CD4-positive, alpha-beta T cell treated with Interleukin-15 for 1 hour (primary cell): ENCODE results near the gene SSH2.
"Not testable (repeated sequence)": the region's sequence is repeated elsewhere in the genome, so short reads cannot be mapped to it uniquely, and the experiment has no call there.

Source experiments
- DNase-seq: peaks from one replicate; pipeline ENCODE4 v3.0.0-alpha.2; 2020

The SSH2 gene

DNA sequence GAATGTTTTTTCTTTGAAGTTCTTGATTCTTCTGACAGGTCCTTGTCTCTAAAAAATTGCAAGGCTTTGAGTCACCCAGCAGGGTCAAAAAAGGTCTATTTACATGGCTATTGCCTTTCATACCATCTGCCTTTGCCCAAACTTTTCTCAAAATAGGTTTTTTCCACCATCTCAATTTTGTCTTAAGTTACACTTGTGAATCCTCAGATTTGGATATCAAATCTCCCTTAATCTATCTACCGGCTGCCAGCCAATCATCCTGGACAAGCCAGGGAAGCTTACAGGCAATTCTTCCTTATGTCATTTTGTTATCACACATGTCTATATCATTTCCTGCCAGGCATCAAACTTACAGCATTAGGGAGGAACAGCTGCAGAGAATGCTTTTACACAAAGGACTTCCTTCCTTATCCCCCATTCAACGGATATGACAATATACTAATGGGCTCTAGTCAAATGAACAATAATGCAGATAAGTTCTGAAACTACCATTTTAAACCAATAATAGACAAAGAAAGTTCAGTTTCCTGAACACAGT is 203.2 kb downstream of the SSH2 start:
- DNase-seq, result no peak

DNA sequence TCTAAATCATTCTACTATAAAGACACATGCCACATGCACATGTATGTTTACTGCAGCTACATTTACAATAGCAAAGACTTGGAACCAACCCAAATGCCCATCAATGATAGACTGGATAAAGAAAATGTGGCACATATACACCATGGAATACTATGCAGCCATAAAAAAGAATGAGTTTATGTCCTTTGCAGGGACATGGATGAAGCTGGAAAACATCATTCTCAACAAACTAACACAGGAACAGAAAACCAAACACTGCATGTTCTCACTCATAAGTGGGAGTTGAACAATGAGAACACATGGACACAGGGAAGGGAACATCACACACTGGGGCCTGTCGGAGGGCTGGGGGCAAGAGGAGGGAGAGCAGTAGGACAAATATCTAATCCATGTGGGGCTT is 204.6 kb downstream of the SSH2 start:
- not testable (repeated sequence) for DNase-seq

DNA sequence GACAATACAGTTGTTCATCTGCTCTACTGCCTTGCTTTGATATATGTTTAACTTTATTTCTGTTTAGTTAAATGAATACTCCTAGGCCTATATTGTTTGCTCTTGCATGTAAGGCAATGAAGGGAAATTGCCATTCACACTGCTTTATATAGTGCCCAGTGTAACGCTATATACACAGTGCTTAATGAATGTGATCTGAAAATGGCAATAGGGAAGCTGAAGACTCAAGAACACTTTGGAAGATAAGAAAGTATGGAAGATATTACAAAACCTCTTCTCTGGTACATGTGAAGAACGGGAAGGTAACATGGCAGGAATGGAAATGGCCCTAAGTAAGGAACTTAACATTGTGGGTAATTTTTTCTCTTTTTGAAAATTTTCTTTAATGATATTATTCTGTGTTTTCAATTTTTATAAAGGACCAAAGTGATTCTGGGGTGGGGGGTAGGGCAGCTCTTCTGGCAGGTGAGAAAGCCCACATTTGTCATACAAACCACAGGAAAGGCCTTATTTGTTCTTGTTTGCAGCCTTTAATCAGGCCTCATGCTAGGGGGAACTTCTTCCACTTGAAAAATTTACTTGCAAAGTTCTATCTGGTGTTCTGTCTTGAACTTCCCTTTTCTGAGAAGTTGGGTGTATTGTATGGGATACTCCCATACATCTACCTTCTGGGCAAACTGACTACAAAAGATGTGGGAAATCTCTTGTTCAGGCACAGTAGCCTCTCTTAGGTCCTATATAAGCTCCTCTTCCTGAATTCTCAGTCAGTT is 206.6 kb downstream of the SSH2 start:
- peak; percentile 21 for DNase-seq

DNA sequence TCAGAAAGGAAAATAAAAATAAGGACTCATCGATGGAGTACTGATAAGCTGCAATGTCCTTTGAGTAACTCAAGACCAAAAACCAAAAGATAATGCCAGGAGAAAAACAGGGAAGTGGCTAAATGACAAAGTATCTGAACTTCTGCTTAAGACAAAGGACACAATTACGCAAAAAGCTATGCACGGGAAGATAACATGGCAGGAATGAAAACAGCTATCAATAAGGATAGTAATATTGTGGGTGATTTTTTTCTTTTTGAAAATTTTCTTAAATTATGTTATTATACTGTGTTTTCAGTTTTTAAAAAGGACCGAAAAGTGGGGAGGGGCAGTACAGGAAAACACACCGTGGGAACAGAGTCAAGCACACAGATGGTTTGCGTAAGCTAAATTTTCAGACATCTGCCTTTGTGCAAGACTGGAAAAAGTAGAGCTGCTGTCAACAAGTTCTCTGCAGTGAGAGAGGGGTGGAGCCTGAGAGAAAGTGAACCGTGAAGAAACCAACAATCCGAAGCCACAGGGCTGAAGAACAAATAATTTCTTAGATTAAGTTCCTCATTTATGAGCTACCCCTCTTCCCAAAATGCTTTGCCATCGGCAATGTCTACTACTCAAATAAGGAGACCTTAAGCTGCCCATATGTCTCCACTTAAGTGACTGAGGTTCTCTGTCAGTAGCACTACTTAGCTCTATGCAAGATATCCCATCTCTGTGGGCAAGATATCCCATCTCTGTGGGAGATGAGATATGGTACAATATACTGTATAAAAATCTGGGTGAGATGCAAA is 207.4 kb downstream of the SSH2 start:
- peak; percentile 82 for DNase-seq

DNA sequence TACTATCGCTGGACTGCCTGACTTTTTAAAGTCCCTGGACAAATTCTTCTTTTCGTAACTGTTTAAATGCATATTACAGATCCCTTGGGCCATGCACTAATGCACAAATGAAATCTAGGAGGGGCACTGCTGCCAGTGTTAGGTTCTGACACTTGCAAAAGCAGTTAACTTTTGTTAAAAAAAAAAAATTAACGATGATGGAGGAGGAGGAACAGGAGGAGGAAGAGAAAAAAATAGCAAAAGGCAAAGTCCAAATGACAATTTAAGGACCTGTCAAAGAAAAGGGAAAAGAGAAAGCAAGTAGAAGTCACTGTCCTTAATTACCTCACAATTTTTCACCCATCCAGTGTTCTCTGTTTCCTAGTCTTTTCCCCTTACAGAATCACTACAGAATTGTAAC is 209.5 kb downstream of the SSH2 start:
- DNase-seq, result no peak

DNA sequence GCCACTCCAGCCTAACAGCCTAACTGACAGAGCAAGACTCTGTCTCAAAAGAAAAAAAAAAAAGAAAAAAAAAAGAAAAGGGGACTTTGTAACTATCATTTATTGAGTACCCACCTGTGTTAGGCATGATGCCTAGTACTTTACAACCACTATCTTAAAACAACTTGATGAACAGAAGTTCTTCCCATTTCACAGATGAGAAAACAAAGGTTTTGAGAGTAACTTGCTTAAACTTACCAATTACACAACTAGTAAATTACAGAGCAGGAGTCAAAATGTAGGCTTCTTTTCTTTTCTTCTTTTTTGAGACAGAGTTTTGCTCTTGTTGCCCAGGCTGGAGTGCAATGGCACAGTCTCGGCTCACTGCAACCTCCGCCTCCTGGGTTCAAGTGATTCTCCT is 210.6 kb downstream of the SSH2 start:
- DNase-seq, result no peak

DNA sequence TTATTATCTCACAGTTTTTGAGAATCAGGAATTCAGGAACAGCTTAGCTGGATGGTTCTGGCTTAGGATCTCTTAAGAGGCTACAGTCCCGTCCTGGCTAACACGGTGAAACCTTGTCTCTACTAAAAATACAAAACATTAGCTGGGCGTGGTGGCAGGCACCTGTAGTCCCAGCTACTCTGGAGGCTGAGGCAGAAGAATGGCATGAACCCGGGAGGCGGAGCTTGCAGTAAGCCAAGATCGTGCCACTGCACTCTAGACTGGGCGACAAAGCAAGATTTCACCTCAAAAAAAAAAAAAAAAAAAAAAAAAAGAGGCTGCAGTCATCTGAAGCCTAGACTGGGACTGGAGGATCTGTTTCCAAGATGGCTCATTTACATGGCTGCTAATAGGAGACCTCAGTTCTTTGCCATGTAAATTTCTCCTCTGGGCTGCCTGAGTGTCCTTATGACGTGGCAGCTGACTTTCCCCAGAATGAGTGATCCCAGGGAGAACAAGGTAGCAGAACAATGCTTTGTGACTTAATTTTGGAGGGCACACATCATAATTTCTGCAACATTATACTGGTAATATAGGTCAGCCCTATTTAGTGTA is 211.5 kb downstream of the SSH2 start:
- no peak for DNase-seq

DNA sequence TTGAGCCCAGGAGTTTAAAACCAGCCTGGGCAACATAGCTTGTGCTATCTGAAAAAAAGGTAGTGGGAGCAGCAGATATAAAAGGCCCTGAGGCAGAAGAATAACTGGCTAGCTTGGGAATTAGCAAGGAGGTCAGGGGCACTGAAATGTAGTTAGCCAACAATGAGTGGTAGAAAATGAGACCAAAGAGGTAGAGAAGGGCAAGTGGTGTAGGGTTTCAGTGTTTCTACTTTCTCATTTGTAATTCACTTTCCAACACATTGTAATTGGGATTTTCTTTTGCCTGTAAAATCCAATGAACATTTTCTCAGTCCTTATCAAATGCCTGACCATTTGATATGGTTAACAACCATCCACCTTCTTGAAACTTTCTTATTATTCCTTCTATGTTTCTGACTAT is 212.2 kb downstream of the SSH2 start:
- no peak for DNase-seq

DNA sequence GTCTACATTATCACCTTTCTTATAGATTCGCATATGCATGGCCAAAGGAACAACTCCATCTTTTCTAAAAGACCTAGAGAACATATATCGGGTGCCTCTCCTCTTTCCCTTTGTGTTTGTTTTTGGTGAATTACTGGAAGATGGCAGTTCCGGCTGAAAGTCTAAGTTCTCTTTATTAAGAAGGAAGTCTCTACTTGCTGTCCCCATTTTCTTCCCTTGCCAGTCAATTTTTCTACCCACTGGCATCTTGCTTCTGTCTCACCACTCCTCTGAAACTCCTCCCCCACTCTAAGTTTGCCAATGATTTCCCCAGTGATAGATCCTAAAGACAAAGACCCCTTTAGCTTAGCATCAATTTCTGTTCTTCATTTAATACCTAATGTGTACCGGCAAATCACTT is 213.5 kb downstream of the SSH2 start:
- DNase-seq, result no peak

DNA sequence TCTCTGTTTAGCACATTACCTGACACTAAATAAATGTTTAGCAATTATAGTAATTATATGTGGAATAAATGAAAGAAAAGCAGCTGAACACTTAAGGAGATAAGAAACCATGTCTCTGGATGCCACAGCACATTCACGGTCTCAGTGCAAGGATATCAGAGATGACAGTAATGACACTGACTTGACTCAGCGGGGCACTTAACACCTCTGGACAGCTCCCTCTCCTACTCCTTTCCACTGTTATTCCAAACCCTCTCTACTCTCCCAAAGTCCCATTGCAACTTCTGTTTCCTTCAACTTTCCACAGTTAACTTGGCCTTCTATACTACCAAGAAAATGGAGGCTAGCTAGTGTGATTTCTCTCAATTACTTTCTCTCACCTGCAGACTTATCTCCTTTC is 214.3 kb downstream of the SSH2 start:
- DNase-seq, result no peak

DNA sequence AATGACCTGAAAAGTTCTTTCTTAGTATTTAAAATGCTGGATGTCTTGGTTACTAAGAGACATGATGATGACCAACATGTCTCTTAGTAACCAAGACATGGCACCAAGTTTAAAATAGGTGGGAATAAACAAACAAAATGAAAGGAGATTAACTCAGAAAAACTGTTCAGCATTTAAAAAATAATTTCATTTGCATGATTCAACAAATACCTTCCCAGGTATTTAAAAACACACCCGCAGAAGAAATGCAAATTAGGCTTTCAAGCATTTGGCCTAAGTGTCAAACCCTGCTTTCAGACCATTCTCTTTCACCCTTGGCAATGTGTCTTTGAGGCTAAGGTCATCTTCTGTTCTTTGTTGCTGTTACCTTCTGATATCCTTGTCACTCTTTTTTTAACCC is 215.9 kb downstream of the SSH2 start:
- DNase-seq, result no peak

DNA sequence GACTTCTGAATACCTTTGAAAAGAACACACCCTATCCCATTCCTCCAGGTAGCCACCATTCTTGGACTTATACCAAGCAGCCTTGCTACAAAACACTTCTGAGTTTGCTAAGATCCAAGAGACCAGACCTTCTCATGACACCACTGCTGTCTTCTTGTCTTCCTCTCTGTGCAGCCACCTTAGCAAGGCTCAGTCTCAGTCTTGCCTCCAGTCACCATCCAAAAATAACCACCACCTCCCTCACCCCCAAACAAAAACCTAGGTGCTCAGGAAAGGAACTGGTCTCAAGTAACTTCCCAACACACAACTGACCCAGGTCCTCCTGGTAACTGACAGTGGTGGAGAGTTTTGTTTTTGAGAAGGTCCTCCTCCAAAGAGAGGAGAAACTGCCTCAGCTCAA is 216.4 kb downstream of the SSH2 start:
- no peak for DNase-seq

DNA sequence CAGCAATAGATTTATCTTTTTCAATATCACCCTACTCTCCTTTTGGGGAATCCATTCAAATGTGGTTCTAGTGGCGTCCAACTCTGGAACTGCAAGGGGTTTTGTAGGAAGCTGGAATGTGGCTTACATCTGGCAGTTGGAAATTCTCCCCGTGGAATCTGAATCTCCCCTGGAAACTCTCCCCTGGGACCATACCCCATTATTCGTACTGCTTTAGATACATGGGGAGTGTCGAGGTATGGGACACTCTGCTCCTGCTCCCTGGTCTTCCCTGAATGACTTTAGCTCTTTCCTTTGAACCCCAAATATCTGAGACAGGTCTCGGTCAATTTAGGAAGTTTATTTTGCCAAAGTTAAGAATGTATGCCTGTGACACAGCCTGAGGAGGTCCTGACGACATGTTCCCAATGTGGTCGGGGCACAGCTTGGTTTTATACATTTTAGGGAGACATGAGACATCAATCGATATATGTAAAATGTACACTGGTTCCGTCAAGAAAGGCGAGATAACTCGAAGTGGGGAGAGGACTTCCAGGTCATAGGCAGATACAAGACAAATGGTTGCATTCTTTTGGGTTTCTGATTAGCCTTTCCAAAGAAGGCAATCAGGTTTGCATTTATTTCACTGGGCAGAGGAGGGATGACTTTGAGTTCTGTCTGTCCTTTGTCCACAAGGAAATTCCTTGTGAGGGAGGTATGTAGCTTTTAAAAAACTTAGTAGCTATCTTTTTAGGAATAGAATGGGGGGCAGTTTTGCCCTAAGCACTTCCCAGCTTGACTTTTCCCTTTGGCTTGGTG is 218.2 kb downstream of the SSH2 start:
- DNase-seq, result no peak

DNA sequence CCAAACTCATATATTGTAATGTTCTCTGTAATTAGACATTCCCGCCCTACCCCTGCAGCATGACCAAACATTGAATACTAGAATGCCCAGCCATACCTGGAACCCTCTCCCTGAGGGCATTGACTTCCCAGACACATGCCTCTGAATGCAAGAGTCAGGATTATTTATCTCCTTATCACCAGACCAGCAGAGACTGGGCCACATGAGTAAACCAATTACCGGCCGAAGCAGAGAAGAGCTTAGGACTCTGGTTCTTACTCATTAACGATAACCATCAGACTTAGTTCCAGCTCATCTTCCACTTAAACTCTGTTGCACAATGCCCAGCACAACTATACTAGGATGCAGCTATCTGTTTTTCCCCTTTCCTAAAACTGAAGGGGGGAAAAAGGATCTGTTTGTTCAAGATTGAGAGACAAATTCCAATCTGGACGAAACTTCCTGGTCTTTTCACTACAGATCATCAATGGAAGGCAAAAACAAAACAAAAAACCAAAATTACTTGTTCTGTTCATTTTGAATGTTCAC is 219.1 kb downstream of the SSH2 start:
- DNase-seq, result no peak

DNA sequence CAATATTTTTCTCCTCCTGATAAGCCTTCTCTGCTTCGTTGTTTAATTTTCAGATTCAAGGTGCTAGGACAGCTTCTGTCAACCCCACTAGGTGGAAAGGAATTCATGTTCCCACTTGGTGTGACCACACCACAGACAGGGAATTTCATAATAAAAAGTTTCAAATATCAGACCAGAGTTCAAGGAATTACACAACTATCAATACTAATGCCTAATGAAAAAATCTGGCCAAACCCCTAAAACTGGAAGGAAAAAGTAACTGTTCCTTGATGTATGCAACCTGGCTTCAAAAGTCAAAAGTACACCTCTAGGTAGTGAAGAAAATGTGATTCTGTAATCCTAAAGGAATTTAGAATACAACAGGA is 219.5 kb downstream of the SSH2 start:
- no peak for DNase-seq

DNA sequence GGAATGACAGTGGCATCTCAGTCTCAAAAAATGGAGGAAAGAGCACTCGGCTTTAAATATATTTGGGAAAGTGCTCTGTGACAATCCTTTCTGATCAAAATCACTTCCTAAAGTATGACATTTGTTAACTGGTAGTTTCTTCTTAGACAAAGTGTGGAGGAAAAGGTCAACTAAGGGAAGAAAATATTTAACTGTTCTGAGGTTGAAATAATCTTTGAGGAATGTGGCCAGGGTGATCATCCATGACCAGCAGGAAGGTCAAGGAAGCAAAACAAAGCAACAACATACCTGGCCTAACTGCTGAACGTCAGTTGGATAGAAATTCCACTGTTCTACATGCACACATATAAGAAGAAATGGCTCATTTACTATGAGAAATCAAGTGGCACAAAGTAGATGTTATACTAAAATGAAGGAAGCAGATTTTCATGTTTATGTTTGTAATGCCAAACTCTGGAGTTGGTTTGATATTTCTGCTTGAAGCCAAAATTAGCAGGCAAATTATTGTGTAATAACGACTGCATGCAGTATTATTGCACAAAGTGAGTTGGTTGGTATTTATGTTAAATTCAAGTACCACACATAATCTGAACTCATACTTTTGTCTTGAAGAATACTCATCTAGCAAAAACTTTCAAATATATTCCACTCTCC is 220.0 kb downstream of the SSH2 start:
- no peak for DNase-seq

DNA sequence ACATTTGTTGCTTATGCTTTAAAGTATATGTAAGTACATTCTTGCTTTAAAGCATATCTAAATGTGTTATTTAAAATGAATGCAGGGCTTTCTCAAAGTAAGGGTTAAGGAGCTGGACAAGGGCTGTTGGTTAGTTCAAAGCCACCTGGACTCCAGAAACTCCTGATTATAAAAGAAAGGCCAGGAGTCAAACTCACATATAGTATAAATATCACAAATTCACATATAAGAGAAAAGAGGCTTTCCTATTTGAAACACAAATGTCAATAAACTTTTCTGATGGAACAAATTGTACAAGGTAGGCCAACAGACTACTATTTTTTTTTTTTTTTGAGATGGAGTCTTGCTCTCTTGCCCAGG is 222.8 kb downstream of the SSH2 start:
- no peak for DNase-seq

DNA sequence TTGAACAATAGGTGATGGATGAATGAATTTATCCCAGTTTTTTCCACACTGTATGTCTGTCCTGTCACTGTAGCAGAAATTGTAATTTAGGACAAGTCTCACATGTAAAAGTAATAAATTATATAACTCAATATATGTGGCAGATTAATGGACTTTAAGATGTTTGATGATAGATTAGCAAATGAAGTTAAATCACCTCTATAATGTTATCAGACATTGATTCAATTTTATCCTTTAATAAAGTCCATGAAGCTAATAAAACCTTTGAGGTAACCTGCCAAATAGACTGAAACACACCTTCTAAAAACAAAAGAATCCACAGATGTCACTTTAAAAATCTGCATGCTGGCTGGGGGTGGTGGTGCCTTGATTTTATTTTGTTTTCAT is 224.0 kb downstream of the SSH2 start:
- no peak for DNase-seq

DNA sequence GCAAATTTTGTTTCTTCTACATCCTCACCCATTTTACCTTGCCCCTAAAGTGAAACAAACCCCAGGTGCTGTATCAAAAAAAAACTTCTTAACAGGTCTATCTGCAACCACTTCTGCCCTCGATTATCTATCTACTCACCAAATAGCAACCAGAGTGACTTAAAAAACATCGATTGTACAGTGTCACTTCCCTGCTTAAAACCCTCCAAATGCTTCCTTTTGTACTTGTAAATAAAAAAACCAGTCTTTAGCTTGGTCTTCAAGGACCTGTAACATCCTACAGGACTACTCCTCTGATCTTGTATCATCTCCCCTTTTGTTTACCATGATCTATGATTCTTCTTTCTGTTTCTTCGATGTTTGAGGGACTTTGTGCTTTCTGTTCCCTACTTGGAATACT is 224.6 kb downstream of the SSH2 start:
- DNase-seq, result no peak

DNA sequence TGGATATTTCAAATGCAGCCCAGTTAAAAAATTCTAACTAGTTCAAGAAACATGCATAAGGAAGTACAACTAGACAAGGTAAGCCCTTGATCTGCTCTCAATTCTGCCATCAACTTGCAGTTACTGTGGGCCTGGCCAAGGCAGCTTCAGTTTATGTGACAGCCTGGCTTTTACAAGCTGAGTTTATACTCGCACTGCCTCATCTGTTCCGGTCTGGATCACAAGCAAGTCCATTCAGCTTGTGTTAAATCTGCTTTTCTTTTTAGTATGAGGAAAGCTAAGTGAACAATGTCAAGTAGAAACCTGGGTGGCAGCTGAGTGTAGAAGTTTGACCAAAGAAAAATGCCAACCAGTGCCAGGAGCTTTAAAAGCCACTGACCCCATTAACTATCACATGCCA is 230.7 kb downstream of the SSH2 start:
- no peak for DNase-seq

DNA sequence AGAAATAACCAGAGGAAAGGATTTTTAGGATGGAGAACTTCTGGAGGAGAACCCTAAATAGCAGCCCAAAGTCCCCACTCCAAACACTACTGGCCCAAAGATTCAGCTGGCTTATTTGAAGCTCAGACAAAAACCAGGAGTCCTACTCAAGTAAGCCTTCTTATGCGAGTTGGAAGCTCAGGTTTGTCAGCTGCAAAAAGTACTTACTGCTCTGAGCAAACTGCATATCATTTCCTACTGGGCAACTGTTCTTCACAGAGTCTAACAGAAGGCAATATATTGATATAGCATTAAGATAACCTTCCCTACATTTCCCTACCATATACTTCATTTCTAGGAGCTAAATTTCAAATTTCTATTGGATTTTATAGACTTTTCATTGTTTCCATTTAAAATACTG is 231.2 kb downstream of the SSH2 start:
- no peak for DNase-seq

DNA sequence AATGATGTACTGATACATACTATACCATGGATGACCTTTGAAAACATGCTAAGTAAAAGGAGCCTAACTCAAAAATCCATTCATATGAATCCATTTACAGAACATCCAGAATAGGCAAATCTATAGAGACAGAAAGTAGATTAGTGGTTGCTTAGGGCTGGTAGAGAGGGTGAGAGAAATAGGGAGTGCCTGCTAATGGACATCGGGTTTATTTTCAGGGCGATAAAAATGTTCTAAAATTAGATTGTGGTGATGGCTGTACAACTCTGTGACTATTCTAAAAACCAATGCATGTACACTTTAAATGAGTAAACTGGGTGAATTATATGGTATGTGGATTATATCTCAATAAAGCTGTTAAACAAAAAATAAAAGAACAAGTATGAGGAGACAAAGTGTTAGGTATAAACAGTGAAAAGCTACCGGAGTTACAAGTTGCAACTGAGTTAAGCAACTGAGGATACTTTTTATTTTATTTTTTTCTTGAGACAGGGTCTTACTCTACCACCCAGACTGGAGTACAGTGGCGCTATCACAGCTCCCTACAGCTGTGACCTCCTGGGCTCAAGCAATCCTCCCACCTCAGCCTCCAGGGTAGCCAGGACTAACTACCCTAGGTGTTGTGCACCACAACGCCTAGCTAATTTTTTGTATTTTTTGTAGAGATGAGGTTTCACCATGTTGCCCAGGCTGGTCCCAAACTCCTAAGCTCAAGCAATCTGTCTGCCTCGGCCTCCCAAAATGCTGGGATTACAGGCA is 231.8 kb downstream of the SSH2 start:
- no peak for DNase-seq
